DOHH2 (cell line): ENCODE measurements around the gene COL11A2.

ENCODE experiments used
- H3F3A ChIP-seq: fragments of 200-600 bp; sonication (generic), shearing (Covaris generic); 2 replicates; pipeline ENCODE4 v1.6.0; 2016; ENCODE audit warnings: antibody characterized with exemption, mild to moderate bottlenecking; ENCODE audit not compliant: control insufficient read depth, insufficient read depth
- H3K27ac ChIP-seq: fragments of 200-600 bp; sonication (generic); 2 replicates; pipeline ENCODE4 v1.5.1; 2014; ENCODE audit warnings: low read depth, mild to moderate bottlenecking, low read length, moderate library complexity
- H3K27me3 ChIP-seq: fragments of 200-600 bp; sonication (generic); 2 replicates; pipeline ENCODE4 v1.6.1; 2014; ENCODE audit warnings: mild to moderate bottlenecking, low read length, mixed read lengths; ENCODE audit not compliant: control insufficient read depth
- H3K36me3 ChIP-seq: fragments of 200-600 bp; sonication (generic); 2 replicates; pipeline ENCODE4 v1.6.1; 2014; ENCODE audit warnings: mild to moderate bottlenecking, low read length, moderate library complexity, mixed read lengths; ENCODE audit not compliant: control insufficient read depth
- H3K4me1 ChIP-seq: fragments of 200-600 bp; sonication (generic); 2 replicates; pipeline ENCODE4 v1.6.1; 2014; ENCODE audit warnings: mild to moderate bottlenecking, low read length, mixed read lengths; ENCODE audit not compliant: control insufficient read depth
- H3K4me2 ChIP-seq: fragments of 200-600 bp; sonication (generic); 2 replicates; pipeline ENCODE4 v1.6.0; 2014; ENCODE audit warnings: mild to moderate bottlenecking, low read length, moderate library complexity
- H3K4me3 ChIP-seq: fragments of 200-600 bp; sonication (generic); 2 replicates; pipeline ENCODE4 v1.5.1; 2014; ENCODE audit warnings: mild to moderate bottlenecking, low read length, mixed read lengths
- H3K79me2 ChIP-seq: fragments of 200-600 bp; sonication (generic); 2 replicates; pipeline ENCODE4 v1.6.1; 2014; ENCODE audit warnings: mild to moderate bottlenecking, low read length, mixed read lengths; ENCODE audit not compliant: control insufficient read depth
- H3K9me2 ChIP-seq: fragments of 200-600 bp; sonication (generic); replicated peaks from 2 replicates; pipeline ENCODE4 v1.6.1; 2014; ENCODE audit warnings: mild to moderate bottlenecking, low read length, mixed read lengths; ENCODE audit not compliant: control insufficient read depth
- H3K9me3 ChIP-seq: fragments of 200-600 bp; sonication (generic); 2 replicates; pipeline ENCODE4 v1.6.1; 2014; ENCODE audit warnings: antibody characterized with exemption, low read length, mixed read lengths; ENCODE audit not compliant: control insufficient read depth, insufficient read depth
- H4K20me1 ChIP-seq: fragments of 200-600 bp; sonication (generic); 2 replicates; pipeline ENCODE4 v1.6.0; 2014; ENCODE audit warnings: low read depth, mild to moderate bottlenecking, antibody characterized with exemption, low read length, moderate library complexity; ENCODE audit not compliant: control insufficient read depth, insufficient read depth
- CTCF ChIP-seq: fragments of 200-600 bp; sonication (generic); IDR thresholded peaks from one replicate; pipeline ENCODE4 v1.5.1; 2014; ENCODE audit warnings: antibody characterized with exemption, mild to moderate bottlenecking, low read depth, low read length; ENCODE audit not compliant: poor library complexity, severe bottlenecking
- EZH2phosphoT487 ChIP-seq: fragments of 200-600 bp; sonication (generic); IDR thresholded peaks from 2 replicates; pipeline ENCODE4 v1.6.1; 2017; ENCODE audit warnings: borderline replicate concordance, mild to moderate bottlenecking, antibody characterized with exemption, low read length, moderate library complexity, mixed read lengths

Gene COL11A2

DNA sequence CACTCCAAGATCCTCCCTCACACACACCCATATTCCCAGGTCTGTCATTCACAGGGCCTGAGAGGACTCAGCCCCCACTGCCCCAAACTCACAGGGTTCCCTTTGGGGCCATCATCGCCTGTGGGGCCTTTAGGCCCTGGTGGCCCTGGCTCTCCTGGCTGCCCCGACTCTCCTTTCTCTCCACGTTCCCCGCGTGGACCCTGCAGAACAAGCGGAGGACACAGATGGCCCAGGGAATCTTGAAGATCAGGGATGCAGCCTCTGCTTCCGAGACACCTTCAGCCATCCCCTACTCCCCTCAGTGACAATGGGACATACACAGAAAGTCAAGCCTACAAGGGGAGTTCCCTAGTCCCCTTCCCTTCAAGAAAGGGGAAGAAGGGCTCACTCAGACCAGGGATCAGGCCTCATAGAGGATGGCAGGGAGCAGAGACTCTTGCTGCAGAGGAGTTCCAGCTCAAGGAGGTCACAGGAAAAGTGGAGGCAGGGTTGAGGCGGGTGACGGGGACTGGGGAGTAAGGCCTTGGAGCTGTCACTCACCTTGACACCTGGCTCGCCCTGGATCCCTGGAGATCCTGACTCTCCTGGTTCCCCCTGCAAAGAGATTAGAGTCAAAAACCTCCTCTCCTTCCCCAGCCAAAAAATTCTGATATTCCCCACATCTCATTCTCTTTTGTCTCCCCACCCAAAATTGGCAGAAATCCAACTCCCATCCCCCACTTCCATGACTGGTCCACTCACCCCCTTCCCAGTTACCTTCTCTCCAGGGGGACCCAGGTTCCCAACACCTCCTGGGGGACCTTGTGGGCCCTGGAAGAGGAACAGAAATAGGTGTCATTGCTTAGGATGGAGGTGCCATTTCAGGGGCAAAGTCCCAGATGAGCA is 22.7 kb downstream of the COL11A2 start:
- Histone ChIP-seq H3K4me2 (no peak overlapping the region), H3K27me3 (peaks cover 4% of the 10 kb centered on the region; the same call in 1 of the 2 replicates), H3K9me2 (no peaks in the 10 kb centered on the region), H3K27ac (no peak overlapping the region), H3K79me2 (no peaks in the 10 kb centered on the region), H3K4me3 (no peak overlapping the region), H3K4me1 (peaks cover 5% of the 10 kb centered on the region; the same call in 1 of the 2 replicates), H4K20me1 (no peaks in the 10 kb centered on the region), H3K36me3 (no peaks in the 10 kb centered on the region), H3F3A (no peaks in the 10 kb centered on the region), H3K9me3 (no peaks in the 10 kb centered on the region)
- no peak for TF ChIP-seq EZH2phosphoT487
- no peak for TF ChIP-seq CTCF

DNA sequence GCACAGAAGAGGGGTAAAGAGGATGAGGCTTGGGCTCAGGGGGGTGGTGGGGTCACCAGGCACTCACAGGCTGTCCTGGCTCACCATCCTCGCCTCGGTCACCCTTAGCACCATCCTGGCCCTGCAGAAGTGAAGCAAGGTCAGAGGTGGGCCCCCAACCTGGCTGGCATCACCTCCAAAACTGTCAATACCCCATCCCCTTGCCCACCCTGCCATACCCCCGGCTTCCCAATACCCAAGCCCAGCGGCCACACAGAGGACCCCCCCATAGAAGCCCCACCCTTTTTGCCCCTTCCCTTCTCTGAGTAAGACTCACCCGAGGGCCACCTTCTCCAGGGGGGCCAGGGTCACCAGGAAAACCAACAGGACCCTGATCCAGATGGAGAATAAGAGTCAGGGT is 23.6 kb downstream of the COL11A2 start:
- peaks cover 5% of the 10 kb centered on the region; the same call in 1 of the 2 replicates for H3K4me1 ChIP-seq
- H3F3A ChIP-seq: no peaks in the 10 kb centered on the region
- H3K9me3 ChIP-seq: no peaks in the 10 kb centered on the region
- H3K79me2 ChIP-seq: no peaks in the 10 kb centered on the region
- H3K4me2 ChIP-seq: no peak overlapping the region
- no peaks in the 10 kb centered on the region for H3K9me2 ChIP-seq
- no peak overlapping the region for H3K27ac ChIP-seq
- H3K27me3 ChIP-seq: peaks cover 7% of the 10 kb centered on the region; the same call in 1 of the 2 replicates
- H4K20me1 ChIP-seq: no peaks in the 10 kb centered on the region
- no peaks in the 10 kb centered on the region for H3K36me3 ChIP-seq
- H3K4me3 ChIP-seq: no peak overlapping the region
- TF ChIP-seq EZH2phosphoT487 (no peak), CTCF (no peak)

GRCh38 chr6:33168284-33168601 is 24.0 kb downstream of the COL11A2 start:
- H3K4me3 ChIP-seq: no peak overlapping the region
- H3K9me3 ChIP-seq: no peaks in the 10 kb centered on the region
- H3K9me2 ChIP-seq: no peaks in the 10 kb centered on the region
- no peaks in the 10 kb centered on the region for H3K79me2 ChIP-seq
- no peaks in the 10 kb centered on the region for H3K36me3 ChIP-seq
- peaks cover 4% of the 10 kb centered on the region; the same call in 1 of the 2 replicates for H3K4me1 ChIP-seq
- H3K4me2 ChIP-seq: no peak overlapping the region
- peaks cover 5% of the 10 kb centered on the region; the same call in 1 of the 2 replicates for H3K27me3 ChIP-seq
- TF ChIP-seq CTCF (no peak), EZH2phosphoT487 (no peak)
- no peak overlapping the region for H3K27ac ChIP-seq
- no peaks in the 10 kb centered on the region for H4K20me1 ChIP-seq
- H3F3A ChIP-seq: no peaks in the 10 kb centered on the region
